Measurements from ENCODE around the gene TMPRSS13. TPM values are rescaled to one million over a fixed set of nuclear protein-coding genes. Genes with fewer than 3 reads are reported as not detected.

Gene TMPRSS13
- total and polyA plus RNA-seq, 11 donors = 0.03 to 0.51 (median 0.12) TPM; not detected in 5

GRCh38 chr11:117910941-117911655, 18.1 kb downstream of the TMPRSS13 start:
- DNase-seq = no peak
- Histone ChIP-seq H3K4me1 (peaks cover 0 to 8% (median 0%) of the 10 kb centered on the region in 12 donors), H3K36me3 (no peaks in the 10 kb centered on the region), H3K27ac (no peak overlapping the region), H3K9me3 (no peaks in the 10 kb centered on the region), H3K4me3 (no peak overlapping the region), H3K27me3 (peaks cover 0 to 2% (median 0%) of the 10 kb centered on the region in 9 donors)
- intact Hi-C loops (cut with DNase I) = no loop called here
- no peak for TF ChIP-seq POLR2A (IDR thresholded peaks at IDR 0.05)
- no peak for TF ChIP-seq CTCF (IDR thresholded peaks at IDR 0.05)
- ATAC-seq = no peak
- WGBS, 4 donors = 78 to 89% (median 81%) methylated on average over 12 of the region's 12 CpGs

- DNase-seq = no peak
- ATAC-seq = no peak
- H3K9me3 ChIP-seq = no peaks in the 10 kb centered on the region
- no peak overlapping the region for H3K27ac ChIP-seq
- WGBS, 4 donors = 55 to 81% (median 60%) methylated on average over 4 of the region's 4 CpGs
- H3K4me1 ChIP-seq = peaks cover 0 to 8% (median 0%) of the 10 kb centered on the region in 12 donors
- H3K36me3 ChIP-seq = no peaks in the 10 kb centered on the region
- intact Hi-C loops (cut with DNase I) = no loop called here
- H3K27me3 ChIP-seq = peaks cover 0 to 2% (median 0%) of the 10 kb centered on the region in 9 donors
- H3K4me3 ChIP-seq = no peak overlapping the region
- TF ChIP-seq CTCF (IDR thresholded peaks at IDR 0.05) (no peak), POLR2A (IDR thresholded peaks at IDR 0.05) (no peak)
Measured at GRCh38 chr11:117910525-117910924, 18.7 kb downstream of the TMPRSS13 start.

DNA sequence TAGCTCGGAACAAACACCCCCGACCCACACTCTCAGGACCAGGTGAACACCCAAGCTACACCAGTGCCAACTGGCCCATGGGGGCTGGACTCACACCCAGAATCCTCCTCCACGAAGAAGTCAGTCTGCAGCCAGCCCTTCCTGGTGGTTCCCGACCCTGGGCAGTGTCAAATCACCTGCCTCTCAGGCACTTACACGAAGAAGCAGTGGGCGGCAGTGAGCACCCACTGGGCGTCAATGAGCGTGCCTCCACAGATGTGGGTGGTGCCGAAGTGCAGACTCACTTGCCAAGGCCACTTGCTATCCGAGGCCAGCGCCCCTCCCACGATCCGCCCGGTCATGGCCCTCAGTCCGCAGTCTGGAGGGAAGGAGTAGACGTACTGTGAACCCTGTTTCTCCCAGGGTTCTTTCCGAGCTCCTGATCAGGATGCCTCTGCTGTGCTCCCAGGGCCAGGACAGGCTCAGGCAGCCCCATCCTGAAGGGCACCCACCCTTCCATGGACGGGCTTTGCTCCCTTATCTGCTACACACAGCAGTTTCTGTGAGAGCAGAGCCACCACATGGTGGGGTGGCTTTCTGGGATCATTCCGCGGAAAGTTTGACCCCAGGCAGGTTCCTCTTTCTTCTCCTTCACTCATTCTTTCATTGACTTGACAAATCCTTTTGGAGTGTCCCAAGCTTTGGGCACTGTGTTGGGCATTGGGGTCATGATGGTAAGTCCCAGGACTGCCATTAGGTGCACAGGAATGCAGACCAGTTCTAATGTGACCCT, 19.4 kb downstream of the TMPRSS13 start:
- Histone ChIP-seq H3K9me3 (no peaks in the 10 kb centered on the region), H3K4me3 (no peak overlapping the region), H3K36me3 (no peaks in the 10 kb centered on the region), H3K27me3 (peaks cover 0 to 2% (median 0%) of the 10 kb centered on the region in 9 donors), H3K27ac (no peak overlapping the region), H3K4me1 (peaks cover 0 to 8% (median 0%) of the 10 kb centered on the region in 12 donors)
- ATAC-seq (no peak), DNase-seq (no peak)
- TF ChIP-seq POLR2A (IDR thresholded peaks at IDR 0.05) = no peak
- TF ChIP-seq CTCF (IDR thresholded peaks at IDR 0.05) = no peak
- WGBS, 4 donors = 88 to 94% (median 92%) methylated on average over 20 of the region's 20 CpGs
- intact Hi-C loops (cut with DNase I) = loop anchor here in 1 of 10 donors (5.0 kb wide), 1 partner anchor 67 kb away; no protein-coding TSS in a partner anchor

Measured in heart left ventricle (tissue), 16 donors.